ENCODE measurements around the gene TGFBRAP1.

The TGFBRAP1 gene

DNA sequence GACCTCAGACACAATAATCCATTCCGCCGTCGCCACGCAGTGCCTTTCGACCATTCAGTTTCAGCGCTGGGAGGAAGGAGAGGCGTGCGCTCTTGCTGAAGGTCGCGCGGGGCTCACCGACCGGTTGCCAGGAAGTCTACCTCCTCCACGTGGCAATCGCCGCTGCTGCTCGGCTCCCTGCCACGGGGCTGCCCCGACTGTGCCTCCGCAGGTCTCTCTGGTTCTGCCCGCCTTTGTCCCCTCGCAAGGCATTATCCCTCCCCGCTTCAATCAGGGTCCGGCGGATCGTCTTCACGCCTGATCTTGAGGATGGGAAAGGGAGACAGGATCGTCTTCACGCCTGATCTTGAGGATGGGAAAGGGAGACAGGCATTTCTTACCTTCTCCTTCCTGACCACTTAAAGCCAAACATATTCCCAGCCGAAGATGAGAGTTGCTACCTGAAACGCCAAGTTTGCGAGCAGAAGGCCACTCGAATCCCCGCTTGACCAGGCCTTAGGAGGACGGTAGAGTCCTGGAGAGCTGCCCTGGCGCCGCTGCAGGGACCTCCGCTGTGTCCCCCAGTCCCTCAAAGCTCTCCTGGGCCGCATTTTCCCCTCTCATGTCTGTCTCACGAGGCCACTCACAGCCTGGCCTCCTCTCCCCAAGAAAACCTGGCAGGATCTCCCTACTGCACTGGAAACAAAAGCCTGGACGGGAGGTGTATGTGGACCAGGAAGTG lies 92.3 kb downstream of the TGFBRAP1 start:
- no peak for DNase-seq (ENCODE audit: low read depth)

DNA sequence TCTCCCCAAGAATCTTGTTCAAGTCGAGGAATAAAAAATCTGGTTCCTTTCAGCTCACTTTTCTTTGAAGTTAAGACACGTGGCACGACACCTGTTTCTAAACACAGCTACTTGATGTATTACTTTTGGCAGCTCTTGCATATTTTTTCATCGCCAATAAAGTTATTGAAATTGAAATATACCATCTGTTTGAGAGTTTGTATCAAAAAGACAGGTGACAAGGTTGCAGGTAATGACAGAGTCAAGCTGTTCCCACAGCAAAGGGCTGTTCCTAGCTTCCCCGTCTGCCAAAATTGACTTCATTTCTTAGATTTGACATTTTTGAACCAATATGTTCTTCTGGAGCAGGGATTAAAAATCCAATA lies 93.5 kb downstream of the TGFBRAP1 start:
- no peak for DNase-seq (ENCODE audit: low read depth)

DNA sequence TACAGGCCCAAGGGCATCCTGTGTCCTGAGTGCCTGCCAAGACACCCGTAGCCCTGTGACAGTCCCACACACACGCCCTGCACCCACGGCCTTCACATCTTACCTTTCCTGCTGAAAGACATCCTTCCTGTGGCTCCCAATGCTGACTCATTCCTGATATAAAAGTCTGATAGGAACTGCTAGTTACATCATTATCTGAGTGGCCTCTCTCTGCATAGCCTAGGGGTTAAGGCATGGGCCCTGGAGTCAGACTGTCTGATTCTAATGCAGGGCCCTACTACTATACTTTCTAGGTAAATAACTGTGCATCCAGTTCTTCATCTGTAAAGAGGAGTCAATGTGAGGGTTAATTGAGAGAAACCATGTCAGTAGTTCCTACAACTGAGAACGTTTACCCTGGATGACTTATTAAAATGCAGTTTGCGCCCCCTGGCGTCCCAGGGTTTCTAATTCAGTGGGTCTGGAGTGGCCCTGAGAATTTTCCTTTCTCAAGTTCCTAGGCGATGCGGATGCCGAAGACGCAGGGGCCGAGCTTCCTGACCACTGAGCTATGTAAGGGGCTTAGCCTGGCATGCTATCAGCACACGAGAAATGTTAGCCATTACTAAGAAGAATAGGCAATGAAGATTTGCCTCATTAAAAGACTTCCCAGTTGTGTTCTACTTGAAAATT lies 94.0 kb downstream of the TGFBRAP1 start:
- DNase-seq (ENCODE audit: low read depth): peak; percentile 45

DNA sequence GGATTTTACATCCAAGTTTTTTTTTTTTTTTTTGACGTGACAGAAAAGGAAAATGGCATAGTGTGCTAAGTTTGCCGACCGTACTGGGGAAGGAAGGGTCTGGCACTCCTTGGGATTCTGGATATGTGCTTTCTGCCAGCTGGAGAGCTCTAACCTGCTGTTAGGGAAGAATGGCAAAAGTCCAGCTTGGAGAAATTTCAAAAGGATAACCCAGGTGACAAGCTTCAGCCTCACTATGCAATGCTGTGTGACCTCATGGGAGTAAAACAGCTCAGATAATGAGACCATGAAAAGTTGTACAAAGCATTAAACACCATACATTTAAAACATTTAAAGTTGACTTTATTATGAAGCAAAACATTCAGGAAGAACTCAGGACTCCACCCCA lies 98.3 kb downstream of the TGFBRAP1 start:
- DNase-seq (ENCODE audit: low read depth): no peak

DNA sequence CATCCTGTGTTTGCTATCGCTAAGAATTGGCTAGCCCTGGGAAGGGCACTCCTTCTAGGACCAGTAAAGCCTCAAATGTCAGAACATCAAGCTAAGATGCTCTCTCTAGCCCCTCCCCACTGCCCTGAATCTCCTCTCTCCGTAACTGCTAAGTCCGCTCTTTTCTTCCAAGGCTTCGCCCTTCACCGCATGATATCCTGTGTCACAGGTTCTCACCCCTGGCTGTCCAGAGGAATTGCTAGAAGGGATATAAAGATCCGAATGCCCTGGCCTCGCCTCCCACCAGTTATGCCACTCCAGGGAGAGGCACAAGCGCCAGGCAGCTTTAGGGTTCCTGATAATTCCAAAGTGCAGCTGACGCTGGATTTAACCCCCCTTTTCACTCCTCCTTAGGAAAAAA lies 105.1 kb downstream of the TGFBRAP1 start:
- DNase-seq (ENCODE audit: low read depth): no peak

DNA sequence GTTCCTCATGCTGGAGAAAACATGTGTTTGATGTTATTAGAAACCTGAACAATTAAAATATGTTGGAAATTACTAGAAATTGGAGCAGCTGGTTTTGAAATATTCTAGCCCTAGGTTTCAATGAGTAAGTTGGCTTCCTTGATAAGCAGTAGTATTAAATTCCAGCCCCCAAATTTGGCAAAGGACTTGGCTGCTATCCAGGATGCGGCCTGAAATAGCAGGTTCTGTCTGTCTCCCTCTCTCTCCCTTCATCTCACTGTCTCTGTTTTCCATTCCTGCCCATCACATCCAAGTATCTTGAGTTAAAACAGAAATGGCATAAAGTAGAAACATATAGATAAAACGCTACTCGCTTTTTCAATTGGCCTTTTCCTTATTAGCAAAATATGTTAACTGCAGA lies 108.9 kb downstream of the TGFBRAP1 start:
- no peak for DNase-seq (ENCODE audit: low read depth)

DNA sequence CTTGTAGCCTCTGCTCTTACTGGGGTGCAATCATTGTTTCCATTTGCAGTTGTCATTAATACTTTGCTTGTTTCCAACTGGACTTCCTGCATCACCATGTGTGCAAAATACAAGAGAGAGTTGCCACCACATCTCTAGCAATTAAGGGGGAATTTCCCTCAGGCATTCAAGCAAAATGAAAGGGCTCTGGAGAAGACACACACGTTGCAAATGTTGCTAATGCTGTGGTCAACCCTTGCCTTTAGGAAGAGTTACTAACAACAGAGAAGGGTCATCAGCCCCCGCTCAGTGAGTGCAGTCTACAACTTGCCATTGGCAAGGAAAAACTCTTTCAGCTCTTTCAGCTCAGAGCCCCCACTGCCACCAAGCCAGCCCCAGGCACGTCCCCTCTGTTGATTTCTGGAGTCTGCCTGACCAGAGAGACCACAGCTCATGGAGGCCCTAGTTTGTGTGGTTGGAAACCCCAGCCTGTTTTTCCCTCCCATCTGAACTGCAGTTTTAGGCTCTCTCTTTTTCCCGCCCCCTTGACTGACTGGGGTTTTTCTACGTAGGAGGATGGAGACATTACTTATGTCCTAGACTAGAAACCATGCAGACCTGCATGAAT lies 113.8 kb downstream of the TGFBRAP1 start:
- no peak for DNase-seq (ENCODE audit: low read depth)

Measured in activated T-cell treated with anti-CD3 and anti-CD28 coated beads for 24 hours (primary cell).